HCT116 (cell line): ENCODE measurements around the gene HAO2. TPM values are rescaled to one million over a fixed set of nuclear protein-coding genes. Genes with fewer than 3 reads are reported as not detected.

ENCODE experiments used
- ATAC-seq: fragments of 200-7000 bp; cut with Tn5 transposase; 2 replicates; pipeline ENCODE4 v1.9.1; 2020; ENCODE audit warnings: mild to moderate bottlenecking, moderate library complexity
- BruUV-seq: library from RNA; stranded (reverse); fragments of 400-500 nt; replicated peaks from 2 replicates; lab custom pipeline; 2021; lab: Mats Ljungman, UMichigan
- CTCF ChIA-PET: fragments of 300-600 bp; sonication (Branson Sonifier 250); formaldehyde crosslinking; loops from one replicate; lab custom pipeline; 2021; ENCODE audit warnings: antibody characterized with exemption; lab: Charles Lee
- POLR2A ChIA-PET: fragments of 300-600, 350-600 bp; sonication (Branson Sonifier 250); formaldehyde crosslinking; loops from one replicate; lab custom pipeline; 2021; ENCODE audit warnings: antibody characterized with exemption; lab: Charles Lee
- RAD21 ChIA-PET, 2 experiments: fragments of 300-600 bp; sonication (Branson Sonifier 250); formaldehyde crosslinking; loops; one replicate each; lab custom pipeline; 2023; ENCODE audit warnings: low total read pairs in 2 of 2; ENCODE audit not compliant: uncharacterized antibody in 2 of 2, unreplicated experiment in 2 of 2, low non-redundant PET in 1 of 2; lab: Charles Lee
- DNase-seq: peaks from one replicate; pipeline ENCODE4 v3.0.0-alpha.2; 2010; ENCODE audit warnings: low read depth, low spot score
- H2AFZ ChIP-seq: fragments of 200-600 bp; shearing (Covaris generic), sonication (generic); 2 replicates; pipeline ENCODE4 v1.6.1; 2017; ENCODE audit warnings: low read depth, mixed run types, mixed read lengths, antibody characterized with exemption, low read length; ENCODE audit not compliant: poor library complexity, severe bottlenecking
- H3K27ac ChIP-seq: 2 replicates; pipeline ENCODE4 v1.5.1; 2012; ENCODE audit warnings: low read depth, low read length
- H3K27me3 ChIP-seq: fragments of 200-600 bp; sonication (generic); 2 replicates; pipeline ENCODE4 v1.6.1; 2016; ENCODE audit warnings: mixed run types, low read length, mixed read lengths; ENCODE audit not compliant: insufficient read depth
- H3K36me3 ChIP-seq, 2 experiments: fragments of 200-500 bp in 1 of 2; fragments of 200-600 bp in 1 of 2; sonication (Bioruptor generic) in 1 of 2; sonication (generic) in 1 of 2; 2 replicates each; pipeline versions ENCODE4 v1.5.1 to v1.6.1; 2014 to 2016; ENCODE audit warnings: low read length in 2 of 2, inconsistent platforms in 1 of 2, mixed read lengths in 1 of 2, mixed run types in 1 of 2; ENCODE audit not compliant: insufficient read depth in 2 of 2, control insufficient read depth in 1 of 2
- H3K4me1 ChIP-seq, 2 experiments: fragments of 200-600 bp in 1 of 2; sonication (generic) in 1 of 2; 2 replicates each; pipeline versions ENCODE4 v1.5.1 to v1.6.1; 2012 to 2017; ENCODE audit warnings: low read length in 2 of 2, inconsistent platforms in 1 of 2, mild to moderate bottlenecking in 1 of 2, mixed read lengths in 1 of 2, mixed run types in 1 of 2, moderate library complexity in 1 of 2; ENCODE audit not compliant: insufficient read depth in 2 of 2, control insufficient read depth in 1 of 2
- H3K4me2 ChIP-seq: fragments of 200-600 bp; sonication (generic); 2 replicates; pipeline ENCODE4 v1.6.1; 2017; ENCODE audit warnings: mixed run types, low read length, mixed read lengths
- H3K4me3 ChIP-seq, 2 experiments: fragments of 200-600 bp in 1 of 2; sonication (generic) in 1 of 2; replicated peaks in 1 of 2; 2 replicates each; pipeline ENCODE4 v1.5.1; 2011 to 2016; ENCODE audit warnings: low read length in 2 of 2, control low read depth in 1 of 2, low read depth in 1 of 2, mild to moderate bottlenecking in 1 of 2, mixed read lengths in 1 of 2, mixed run types in 1 of 2
- H3K79me2 ChIP-seq: fragments of 200-600 bp; sonication (generic); 2 replicates; pipeline ENCODE4 v1.6.1; 2017; ENCODE audit warnings: mild to moderate bottlenecking, mixed run types, low read length, moderate library complexity, mixed read lengths; ENCODE audit not compliant: insufficient read depth
- H3K9ac ChIP-seq: fragments of 200-600 bp; sonication (generic); 2 replicates; pipeline ENCODE4 v1.6.1; 2016; ENCODE audit warnings: low read length, mixed read lengths
- H3K9me2 ChIP-seq: fragments of 200-600 bp; sonication (generic), shearing (Covaris generic); 2 replicates; pipeline ENCODE4 v1.6.1; 2017; ENCODE audit warnings: mixed run types, mild to moderate bottlenecking, moderate library complexity; ENCODE audit not compliant: insufficient read depth
- H3K9me3 ChIP-seq, 2 experiments: fragments of 200-500 bp in 1 of 2; fragments of 200-600 bp in 1 of 2; sonication (Bioruptor generic) in 1 of 2; sonication (generic) in 1 of 2; 2 replicates each; pipeline ENCODE4 v1.6.1; 2014 to 2017; ENCODE audit warnings: low read length in 2 of 2, mixed read lengths in 2 of 2, inconsistent platforms in 1 of 2, low read depth in 1 of 2, mild to moderate bottlenecking in 1 of 2, mixed run types in 1 of 2, moderate library complexity in 1 of 2; ENCODE audit not compliant: control insufficient read depth in 1 of 2, insufficient read depth in 1 of 2
- H4K20me1 ChIP-seq: fragments of 200-600 bp; sonication (generic), shearing (Covaris generic); 2 replicates; pipeline ENCODE4 v1.6.1; 2017; ENCODE audit warnings: mixed run types, mild to moderate bottlenecking, moderate library complexity; ENCODE audit not compliant: insufficient read depth
- ATF3 ChIP-seq: IDR thresholded peaks from 2 replicates; pipeline ENCODE4 v1.6.1; 2012
- CBX3 ChIP-seq: IDR thresholded peaks from 2 replicates; pipeline ENCODE4 v1.6.1; 2012; ENCODE audit warnings: low read depth
- CEBPB ChIP-seq: IDR thresholded peaks from 2 replicates; pipeline ENCODE4 v1.6.1; 2012; ENCODE audit warnings: low read depth
- EGR1 ChIP-seq: IDR thresholded peaks from 2 replicates; pipeline ENCODE4 v1.6.1; 2012; ENCODE audit warnings: low read depth
- ELF1 ChIP-seq: IDR thresholded peaks from 2 replicates; pipeline ENCODE4 v1.6.1; 2012; ENCODE audit warnings: low read depth, borderline replicate concordance
- JUND ChIP-seq: IDR thresholded peaks from 2 replicates; pipeline ENCODE4 v1.6.1; 2012
- MAX ChIP-seq: IDR thresholded peaks from 2 replicates; pipeline ENCODE4 v1.6.1; 2012
- POLR2A ChIP-seq: IDR thresholded peaks from 2 replicates; pipeline ENCODE4 v1.7.0; 2011; ENCODE audit warnings: borderline replicate concordance; ENCODE audit not compliant: insufficient read depth, insufficient read length; ENCODE audit errors: extremely low read depth
- POLR2AphosphoS5 ChIP-seq: IDR thresholded peaks from 2 replicates; pipeline ENCODE4 v1.6.1; 2011; ENCODE audit warnings: mild to moderate bottlenecking, low read depth, low read length, moderate library complexity
- RAD21 ChIP-seq: IDR thresholded peaks from 2 replicates; pipeline ENCODE4 v1.6.1; 2012; ENCODE audit warnings: low read depth, mild to moderate bottlenecking
- SP1 ChIP-seq: IDR thresholded peaks from 2 replicates; pipeline ENCODE4 v1.6.1; 2012; ENCODE audit warnings: low read depth
- YY1 ChIP-seq: IDR thresholded peaks from 2 replicates; pipeline ENCODE4 v1.6.1; 2011; ENCODE audit warnings: low read length, low read depth, moderate library complexity, mild to moderate bottlenecking; ENCODE audit not compliant: insufficient replicate concordance; ENCODE audit errors: extremely low read depth
- ZBTB33 ChIP-seq: IDR thresholded peaks from 2 replicates; pipeline ENCODE4 v1.6.1; 2011; ENCODE audit warnings: mild to moderate bottlenecking, low read length, moderate library complexity; ENCODE audit not compliant: insufficient replicate concordance; ENCODE audit errors: extremely low read depth
- ZFX ChIP-seq: fragments of 450-650 bp; IDR thresholded peaks from 2 replicates; pipeline ENCODE4 v1.6.1; 2017
- ZNF274 ChIP-seq: fragments of 200-500 bp; sonication (Bioruptor generic); IDR thresholded peaks from 2 replicates; pipeline ENCODE4 v1.6.1; 2014; ENCODE audit warnings: mild to moderate bottlenecking, low read depth, low read length, inconsistent platforms
- intact Hi-C: fragments of 100-400 bp; cut with micrococcal nuclease; formaldehyde crosslinking; loops from 2 replicates; pipeline ENCODE4 v1.10.0; 2022
- total RNA-seq: library from RNA; stranded (reverse); gene quantifications from one replicate; pipeline ENCODE4 v1.2.1, GENCODE V29; 2021; ENCODE audit not compliant: unreplicated experiment

HAO2 gene
- total RNA-seq, 1 experiment from 2014 or later, result not detected

GRCh38 chr1:119380983-119381662, 12.5 kb downstream of the HAO2 start (continued):
- no peak for TF ChIP-seq ZBTB33
- TF ChIP-seq SP1, result no peak
- no peak for TF ChIP-seq RAD21
- TF ChIP-seq JUND, result no peak
- TF ChIP-seq CBX3, result no peak
- TF ChIP-seq ZNF274, result no peak

- no peaks in the 10 kb centered on the region for H3K9me3 ChIP-seq
- no peak overlapping the region for H3K27ac ChIP-seq
- no peak for ATAC-seq
- ChIA-PET RAD21 (no interaction called here), CTCF (no interaction called here), POLR2A (no interaction called here)
- H3K36me3 ChIP-seq, result no peaks in the 10 kb centered on the region
- H3K27me3 ChIP-seq, result no peaks in the 10 kb centered on the region
- no peaks in the 10 kb centered on the region for H3K9me2 ChIP-seq
- H4K20me1 ChIP-seq, result no peaks in the 10 kb centered on the region
- no TSS peak for BruUV-seq
- TF ChIP-seq YY1, result no peak
- no peak for TF ChIP-seq MAX
- TF ChIP-seq POLR2A, result no peak
- no peak for TF ChIP-seq POLR2AphosphoS5
- no peak for TF ChIP-seq ATF3
- no peak for TF ChIP-seq ZFX
- TF ChIP-seq CEBPB, result no peak
- TF ChIP-seq ELF1, result no peak
- TF ChIP-seq EGR1, result no peak
- TF ChIP-seq RAD21, result no peak
- H3K79me2 ChIP-seq, result no peaks in the 10 kb centered on the region
- no peak overlapping the region for H2AFZ ChIP-seq
- H3K4me2 ChIP-seq, result no peak overlapping the region
- H3K4me1 ChIP-seq, result no peaks in the 10 kb centered on the region
- H3K4me3 ChIP-seq, result no peak overlapping the region
- no peak for DNase-seq
- no peak overlapping the region for H3K9ac ChIP-seq
- intact Hi-C loops, result no loop called here
These were observed 16.0 kb downstream of the HAO2 start for GRCh38 chr1:119384591-119384990.
